HL-60 (cell line): Measurements from ENCODE around the gene LENEP.

ENCODE experiments used
- GABPA ChIP-seq: IDR thresholded peaks from 2 replicates; pipeline ENCODE4 v1.6.1; 2012; ENCODE audit warnings: low read depth
- POLR2AphosphoS5 ChIP-seq: IDR thresholded peaks from 2 replicates; pipeline ENCODE4 v1.6.1; 2012; ENCODE audit warnings: low read depth
- REST ChIP-seq: IDR thresholded peaks from 2 replicates; pipeline ENCODE4 v1.6.1; 2012; ENCODE audit warnings: low read depth; ENCODE audit not compliant: insufficient replicate concordance
- TF ChIP-seq, protein P1 (sequence below): IDR thresholded peaks from one replicate; pipeline ENCODE4 v1.5.1; 2011; ENCODE audit warnings: low read length, control low read depth, inconsistent platforms; ENCODE audit not compliant: insufficient read depth

- TF ChIP-seq, protein P1, sequence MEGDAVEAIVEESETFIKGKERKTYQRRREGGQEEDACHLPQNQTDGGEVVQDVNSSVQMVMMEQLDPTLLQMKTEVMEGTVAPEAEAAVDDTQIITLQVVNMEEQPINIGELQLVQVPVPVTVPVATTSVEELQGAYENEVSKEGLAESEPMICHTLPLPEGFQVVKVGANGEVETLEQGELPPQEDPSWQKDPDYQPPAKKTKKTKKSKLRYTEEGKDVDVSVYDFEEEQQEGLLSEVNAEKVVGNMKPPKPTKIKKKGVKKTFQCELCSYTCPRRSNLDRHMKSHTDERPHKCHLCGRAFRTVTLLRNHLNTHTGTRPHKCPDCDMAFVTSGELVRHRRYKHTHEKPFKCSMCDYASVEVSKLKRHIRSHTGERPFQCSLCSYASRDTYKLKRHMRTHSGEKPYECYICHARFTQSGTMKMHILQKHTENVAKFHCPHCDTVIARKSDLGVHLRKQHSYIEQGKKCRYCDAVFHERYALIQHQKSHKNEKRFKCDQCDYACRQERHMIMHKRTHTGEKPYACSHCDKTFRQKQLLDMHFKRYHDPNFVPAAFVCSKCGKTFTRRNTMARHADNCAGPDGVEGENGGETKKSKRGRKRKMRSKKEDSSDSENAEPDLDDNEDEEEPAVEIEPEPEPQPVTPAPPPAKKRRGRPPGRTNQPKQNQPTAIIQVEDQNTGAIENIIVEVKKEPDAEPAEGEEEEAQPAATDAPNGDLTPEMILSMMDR = no peak
- TF ChIP-seq POLR2AphosphoS5 = no peak
- TF ChIP-seq GABPA = no peak
- no peak for TF ChIP-seq REST
Observed at GRCh38 chr1:155030243-155030795, 36.9 kb downstream of the LENEP start.
